GM23338 (cell line): ENCODE measurements around the gene PPIF. TPM values are rescaled to one million over a fixed set of nuclear protein-coding genes. Genes with fewer than 3 reads are reported as not detected.

Source experiments
- ATAC-seq: fragments of 200-7000 bp; cut with Tn5 transposase; 3 replicates; pipeline ENCODE4 v1.9.1; 2020
- DNase-seq: peaks from one replicate; pipeline ENCODE4 v3.0.0-alpha.2; 2015; ENCODE audit warnings: low spot score
- H2AFZ ChIP-seq: fragments of 200-600 bp; sonication (generic); 2 replicates; pipeline ENCODE4 v1.8.0; 2016; ENCODE audit warnings: antibody characterized with exemption, mild to moderate bottlenecking, moderate library complexity
- H3F3A ChIP-seq: fragments of 200-600 bp; sonication (generic); replicated peaks from 2 replicates; pipeline ENCODE4 v1.8.0; 2017; ENCODE audit warnings: antibody characterized with exemption, mixed run types, low read depth
- H3K27ac ChIP-seq: fragments of 200-600 bp; sonication (generic); 2 replicates; pipeline ENCODE4 v1.6.1; 2016; ENCODE audit warnings: low read depth
- H3K27me3 ChIP-seq: fragments of 200-600 bp; sonication (generic); 2 replicates; pipeline ENCODE4 v1.8.0; 2016; ENCODE audit warnings: mild to moderate bottlenecking, mixed run types, moderate library complexity; ENCODE audit not compliant: insufficient read depth
- H3K36me3 ChIP-seq: fragments of 200-600 bp; sonication (generic); 2 replicates; pipeline ENCODE4 v1.8.0; 2016; ENCODE audit warnings: mild to moderate bottlenecking; ENCODE audit not compliant: insufficient read depth
- H3K4me1 ChIP-seq: fragments of 200-600 bp; sonication (generic); 2 replicates; pipeline ENCODE4 v1.8.0; 2016; ENCODE audit warnings: mild to moderate bottlenecking, moderate library complexity; ENCODE audit not compliant: insufficient read depth
- H3K4me2 ChIP-seq: fragments of 200-600 bp; sonication (generic); 2 replicates; pipeline ENCODE4 v1.7.1; 2017; ENCODE audit warnings: mixed run types
- H3K4me3 ChIP-seq: fragments of 200-600 bp; sonication (generic); 2 replicates; pipeline ENCODE4 v1.6.1; 2016; ENCODE audit warnings: mixed run types
- H3K79me2 ChIP-seq: fragments of 200-600 bp; sonication (generic); replicated peaks from 2 replicates; pipeline ENCODE4 v1.8.0; 2017; ENCODE audit warnings: mild to moderate bottlenecking; ENCODE audit not compliant: insufficient read depth
- H3K9me2 ChIP-seq: fragments of 200-600 bp; sonication (generic); 2 replicates; pipeline ENCODE4 v1.8.0; 2017; ENCODE audit not compliant: insufficient read depth
- H4K20me1 ChIP-seq: fragments of 200-600 bp; sonication (generic); replicated peaks from 2 replicates; pipeline ENCODE4 v1.8.0; 2017; ENCODE audit warnings: mild to moderate bottlenecking; ENCODE audit not compliant: insufficient read depth
- H3K27ac Mint-ChIP-seq: 2 replicates; pipeline ENCODE4 v1.8.0; 2020; ENCODE audit warnings: inconsistent platforms, mild to moderate bottlenecking, moderate library complexity, mixed read lengths
- H3K27me3 Mint-ChIP-seq: 3 replicates; pipeline ENCODE4 v1.8.0; 2022; ENCODE audit warnings: low read depth, mild to moderate bottlenecking, moderate library complexity, mixed read lengths, inconsistent platforms; ENCODE audit not compliant: insufficient read depth, poor library complexity
- H3K36me3 Mint-ChIP-seq: 3 replicates; pipeline ENCODE4 v1.8.0; 2021; ENCODE audit warnings: low read depth, mild to moderate bottlenecking, inconsistent platforms, moderate library complexity, mixed read lengths
- H3K4me1 Mint-ChIP-seq: 3 replicates; pipeline ENCODE4 v1.8.0; 2020; ENCODE audit warnings: mild to moderate bottlenecking, inconsistent platforms, mixed read lengths
- H3K4me3 Mint-ChIP-seq: 3 replicates; pipeline ENCODE4 v1.8.0; 2021; ENCODE audit warnings: moderate library complexity, mild to moderate bottlenecking, inconsistent platforms, mixed read lengths
- H3K9me3 Mint-ChIP-seq: 3 replicates; pipeline ENCODE4 v1.8.0; 2020; ENCODE audit warnings: moderate library complexity, mild to moderate bottlenecking, inconsistent platforms, mixed read lengths
- CREB1 ChIP-seq: fragments of 250-450 bp; sonication (Bioruptor Pico); IDR thresholded peaks from 2 replicates; pipeline ENCODE4 v1.5.0; 2020; ENCODE audit warnings: low read depth, mild to moderate bottlenecking, moderate library complexity
- CTCF ChIP-seq, 2 experiments: fragments of 200-600 bp in 1 of 2; sonication (generic) in 1 of 2; conservative IDR thresholded peaks; 2 replicates each; pipeline versions ENCODE4 v1.5.1 to v1.6.1; 2016 to 2017; ENCODE audit warnings: antibody characterized with exemption in 2 of 2, low read depth in 2 of 2, mild to moderate bottlenecking in 2 of 2, moderate library complexity in 1 of 2
- JUNB ChIP-seq: IDR thresholded peaks from one replicate; pipeline ENCODE4 v1.6.1; 2016; ENCODE audit warnings: antibody characterized with exemption; ENCODE audit not compliant: unreplicated experiment
- POLR2AphosphoS5 ChIP-seq: IDR thresholded peaks from 2 replicates; pipeline ENCODE4 v1.6.1; 2016; ENCODE audit warnings: antibody characterized with exemption, low read depth
- ZNF114 ChIP-seq: fragments of 250-450 bp; sonication (Bioruptor Pico); IDR thresholded peaks from 2 replicates; pipeline ENCODE4 v1.5.0; 2020; ENCODE audit warnings: mild to moderate bottlenecking, moderate library complexity
- polyA plus RNA-seq: library from polyadenylated mRNA; unstranded; fragments of >200 nt; fragmentation: Nextera tagmentation; extraction: Ambion mirVana; gene quantifications from 2 replicates; pipeline ENCODE4 v1.2.1, GENCODE V29; 2016
- total RNA-seq: library from RNA; depleted of rRNA; stranded (reverse); fragments of >200 nt; shearing (Covaris generic); gene quantifications from 2 replicates; pipeline ENCODE4 v1.2.3, GENCODE V29; 2014
- TF ChIP-seq, protein P1 (sequence below): fragments of 250-450 bp; sonication (Bioruptor Pico); IDR thresholded peaks from 2 replicates; pipeline ENCODE4 v1.5.0; 2020; ENCODE audit warnings: mild to moderate bottlenecking, moderate library complexity
- TF ChIP-seq, protein P2 (sequence below): IDR thresholded peaks from one replicate; pipeline ENCODE4 v1.6.1; 2018; ENCODE audit warnings: antibody characterized with exemption; ENCODE audit not compliant: unreplicated experiment

PPIF gene
- total and polyA plus RNA-seq, 2 experiments from 2014 or later: 32.1 to 43.6 TPM

GRCh38 chr10:79329529-79329928 is 17.7 kb upstream of the PPIF start (continued):
- TF ChIP-seq, protein P1, sequence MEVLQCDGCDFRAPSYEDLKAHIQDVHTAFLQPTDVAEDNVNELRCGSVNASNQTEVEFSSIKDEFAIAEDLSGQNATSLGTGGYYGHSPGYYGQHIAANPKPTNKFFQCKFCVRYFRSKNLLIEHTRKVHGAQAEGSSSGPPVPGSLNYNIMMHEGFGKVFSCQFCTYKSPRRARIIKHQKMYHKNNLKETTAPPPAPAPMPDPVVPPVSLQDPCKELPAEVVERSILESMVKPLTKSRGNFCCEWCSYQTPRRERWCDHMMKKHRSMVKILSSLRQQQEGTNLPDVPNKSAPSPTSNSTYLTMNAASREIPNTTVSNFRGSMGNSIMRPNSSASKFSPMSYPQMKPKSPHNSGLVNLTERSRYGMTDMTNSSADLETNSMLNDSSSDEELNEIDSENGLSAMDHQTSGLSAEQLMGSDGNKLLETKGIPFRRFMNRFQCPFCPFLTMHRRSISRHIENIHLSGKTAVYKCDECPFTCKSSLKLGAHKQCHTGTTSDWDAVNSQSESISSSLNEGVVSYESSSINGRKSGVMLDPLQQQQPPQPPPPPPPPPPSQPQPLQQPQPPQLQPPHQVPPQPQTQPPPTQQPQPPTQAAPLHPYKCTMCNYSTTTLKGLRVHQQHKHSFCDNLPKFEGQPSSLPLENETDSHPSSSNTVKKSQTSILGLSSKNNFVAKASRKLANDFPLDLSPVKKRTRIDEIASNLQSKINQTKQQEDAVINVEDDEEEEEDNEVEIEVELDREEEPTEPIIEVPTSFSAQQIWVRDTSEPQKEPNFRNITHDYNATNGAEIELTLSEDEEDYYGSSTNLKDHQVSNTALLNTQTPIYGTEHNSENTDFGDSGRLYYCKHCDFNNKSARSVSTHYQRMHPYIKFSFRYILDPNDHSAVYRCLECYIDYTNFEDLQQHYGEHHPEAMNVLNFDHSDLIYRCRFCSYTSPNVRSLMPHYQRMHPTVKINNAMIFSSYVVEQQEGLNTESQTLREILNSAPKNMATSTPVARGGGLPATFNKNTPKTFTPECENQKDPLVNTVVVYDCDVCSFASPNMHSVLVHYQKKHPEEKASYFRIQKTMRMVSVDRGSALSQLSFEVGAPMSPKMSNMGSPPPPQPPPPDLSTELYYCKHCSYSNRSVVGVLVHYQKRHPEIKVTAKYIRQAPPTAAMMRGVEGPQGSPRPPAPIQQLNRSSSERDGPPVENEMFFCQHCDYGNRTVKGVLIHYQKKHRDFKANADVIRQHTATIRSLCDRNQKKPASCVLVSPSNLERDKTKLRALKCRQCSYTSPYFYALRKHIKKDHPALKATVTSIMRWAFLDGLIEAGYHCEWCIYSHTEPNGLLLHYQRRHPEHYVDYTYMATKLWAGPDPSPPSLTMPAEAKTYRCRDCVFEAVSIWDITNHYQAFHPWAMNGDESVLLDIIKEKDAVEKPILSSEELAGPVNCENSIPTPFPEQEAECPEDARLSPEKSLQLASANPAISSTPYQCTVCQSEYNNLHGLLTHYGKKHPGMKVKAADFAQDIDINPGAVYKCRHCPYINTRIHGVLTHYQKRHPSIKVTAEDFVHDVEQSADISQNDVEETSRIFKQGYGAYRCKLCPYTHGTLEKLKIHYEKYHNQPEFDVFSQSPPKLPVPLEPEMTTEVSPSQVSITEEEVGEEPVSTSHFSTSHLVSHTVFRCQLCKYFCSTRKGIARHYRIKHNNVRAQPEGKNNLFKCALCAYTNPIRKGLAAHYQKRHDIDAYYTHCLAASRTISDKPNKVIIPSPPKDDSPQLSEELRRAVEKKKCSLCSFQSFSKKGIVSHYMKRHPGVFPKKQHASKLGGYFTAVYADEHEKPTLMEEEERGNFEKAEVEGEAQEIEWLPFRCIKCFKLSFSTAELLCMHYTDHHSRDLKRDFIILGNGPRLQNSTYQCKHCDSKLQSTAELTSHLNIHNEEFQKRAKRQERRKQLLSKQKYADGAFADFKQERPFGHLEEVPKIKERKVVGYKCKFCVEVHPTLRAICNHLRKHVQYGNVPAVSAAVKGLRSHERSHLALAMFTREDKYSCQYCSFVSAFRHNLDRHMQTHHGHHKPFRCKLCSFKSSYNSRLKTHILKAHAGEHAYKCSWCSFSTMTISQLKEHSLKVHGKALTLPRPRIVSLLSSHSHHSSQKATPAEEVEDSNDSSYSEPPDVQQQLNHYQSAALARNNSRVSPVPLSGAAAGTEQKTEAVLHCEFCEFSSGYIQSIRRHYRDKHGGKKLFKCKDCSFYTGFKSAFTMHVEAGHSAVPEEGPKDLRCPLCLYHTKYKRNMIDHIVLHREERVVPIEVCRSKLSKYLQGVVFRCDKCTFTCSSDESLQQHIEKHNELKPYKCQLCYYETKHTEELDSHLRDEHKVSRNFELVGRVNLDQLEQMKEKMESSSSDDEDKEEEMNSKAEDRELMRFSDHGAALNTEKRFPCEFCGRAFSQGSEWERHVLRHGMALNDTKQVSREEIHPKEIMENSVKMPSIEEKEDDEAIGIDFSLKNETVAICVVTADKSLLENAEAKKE (CRISPR knock-in tag): no peak
- TF ChIP-seq CTCF (conservative IDR thresholded peaks at IDR 0.05; ENCODE audit: low read depth in 2 of 2): no peak

- Mint-ChIP-seq H3K9me3 (peaks cover 4% of the 10 kb centered on the region; the same call in 2 of the 3 replicates), H3K36me3 (no peaks in the 10 kb centered on the region), H3K27ac (no peak overlapping the region), H3K4me3 (no peak overlapping the region), H3K27me3 (peaks cover 8% of the 10 kb centered on the region), H3K4me1 (peaks cover 2% of the 10 kb centered on the region; the same call in 2 of the 3 replicates)
- no peaks in the 10 kb centered on the region for H3K79me2 ChIP-seq
- no peaks in the 10 kb centered on the region for H3F3A ChIP-seq
- no peak overlapping the region for H3K4me2 ChIP-seq
- no peak overlapping the region for H2AFZ ChIP-seq
- H3K27ac ChIP-seq: no peak overlapping the region
- H3K27me3 ChIP-seq: no peaks in the 10 kb centered on the region
- no peaks in the 10 kb centered on the region for H3K9me2 ChIP-seq
- H4K20me1 ChIP-seq: no peaks in the 10 kb centered on the region
- H3K4me3 ChIP-seq: no peak overlapping the region
- no peaks in the 10 kb centered on the region for H3K4me1 ChIP-seq
- no peak for ATAC-seq
- H3K36me3 ChIP-seq: no peaks in the 10 kb centered on the region
- DNase-seq: no peak
- TF ChIP-seq ZNF114 (CRISPR knock-in tag) (no peak), POLR2AphosphoS5 (no peak), JUNB (no peak), CREB1 (CRISPR knock-in tag) (no peak)
- TF ChIP-seq, protein P2, sequence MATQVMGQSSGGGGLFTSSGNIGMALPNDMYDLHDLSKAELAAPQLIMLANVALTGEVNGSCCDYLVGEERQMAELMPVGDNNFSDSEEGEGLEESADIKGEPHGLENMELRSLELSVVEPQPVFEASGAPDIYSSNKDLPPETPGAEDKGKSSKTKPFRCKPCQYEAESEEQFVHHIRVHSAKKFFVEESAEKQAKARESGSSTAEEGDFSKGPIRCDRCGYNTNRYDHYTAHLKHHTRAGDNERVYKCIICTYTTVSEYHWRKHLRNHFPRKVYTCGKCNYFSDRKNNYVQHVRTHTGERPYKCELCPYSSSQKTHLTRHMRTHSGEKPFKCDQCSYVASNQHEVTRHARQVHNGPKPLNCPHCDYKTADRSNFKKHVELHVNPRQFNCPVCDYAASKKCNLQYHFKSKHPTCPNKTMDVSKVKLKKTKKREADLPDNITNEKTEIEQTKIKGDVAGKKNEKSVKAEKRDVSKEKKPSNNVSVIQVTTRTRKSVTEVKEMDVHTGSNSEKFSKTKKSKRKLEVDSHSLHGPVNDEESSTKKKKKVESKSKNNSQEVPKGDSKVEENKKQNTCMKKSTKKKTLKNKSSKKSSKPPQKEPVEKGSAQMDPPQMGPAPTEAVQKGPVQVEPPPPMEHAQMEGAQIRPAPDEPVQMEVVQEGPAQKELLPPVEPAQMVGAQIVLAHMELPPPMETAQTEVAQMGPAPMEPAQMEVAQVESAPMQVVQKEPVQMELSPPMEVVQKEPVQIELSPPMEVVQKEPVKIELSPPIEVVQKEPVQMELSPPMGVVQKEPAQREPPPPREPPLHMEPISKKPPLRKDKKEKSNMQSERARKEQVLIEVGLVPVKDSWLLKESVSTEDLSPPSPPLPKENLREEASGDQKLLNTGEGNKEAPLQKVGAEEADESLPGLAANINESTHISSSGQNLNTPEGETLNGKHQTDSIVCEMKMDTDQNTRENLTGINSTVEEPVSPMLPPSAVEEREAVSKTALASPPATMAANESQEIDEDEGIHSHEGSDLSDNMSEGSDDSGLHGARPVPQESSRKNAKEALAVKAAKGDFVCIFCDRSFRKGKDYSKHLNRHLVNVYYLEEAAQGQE: no peak
These were observed 16.0 kb upstream of the PPIF start for GRCh38 chr10:79331226-79331625.
